Measurements from ENCODE around the gene FBLN2. TPM values are rescaled to one million over a fixed set of nuclear protein-coding genes. Genes with fewer than 3 reads are reported as not detected.

FBLN2 gene
- total and polyA plus RNA-seq, 2 of the 4 experiments (the other 2 are of a cell fraction), result 11.8 to 60.8 TPM

DNA sequence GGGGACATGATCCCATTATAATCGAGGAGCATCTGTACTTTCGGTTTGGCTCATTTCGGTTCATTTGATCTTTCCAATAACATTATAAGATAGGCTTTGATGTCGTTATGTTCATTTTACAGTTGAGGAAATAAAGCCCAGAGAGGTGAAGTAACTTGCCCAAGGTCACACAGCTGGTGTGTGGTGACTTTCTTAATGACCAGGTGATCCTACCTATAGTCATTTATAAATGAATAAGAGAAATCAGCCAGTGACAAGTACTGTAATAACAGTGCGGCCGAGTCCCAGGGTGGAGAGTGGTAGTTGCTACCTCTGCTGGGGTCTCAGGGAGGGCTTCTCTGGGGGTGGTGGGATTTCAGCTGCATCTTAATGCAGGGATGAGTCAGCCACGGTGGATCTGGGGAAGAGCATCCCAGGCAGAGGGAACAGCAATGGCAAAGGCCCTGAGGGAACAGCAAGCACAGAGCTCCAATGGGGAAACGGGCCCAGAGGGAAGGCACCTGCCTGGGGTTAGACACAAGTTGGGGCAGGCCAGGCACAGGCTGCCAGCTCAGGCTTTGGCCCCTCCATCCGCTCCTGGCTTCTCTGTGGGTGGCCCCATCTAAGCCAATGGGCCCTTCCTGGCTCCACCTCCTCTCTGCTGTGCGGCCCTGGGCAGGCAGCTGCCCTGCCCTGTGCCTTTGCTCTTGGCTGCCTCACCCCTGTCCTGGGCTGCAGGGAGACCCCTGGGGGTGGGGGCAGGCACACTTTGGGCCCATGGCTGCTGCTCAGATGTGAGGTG is 1.1 kb upstream of the FBLN2 start:
- H2BK20ac ChIP-seq (ENCODE audit: low read depth, low read length), result no peak overlapping the region
- H2AK5ac ChIP-seq (ENCODE audit: low read depth, low read length), result peak overlapping the region; percentile 51; the same call in 1 of the 2 replicates
- in situ Hi-C loops (cut with MboI; ENCODE audit: low sequenced_read_pairs), result no loop called here
- peak overlapping the region; percentile 47; the same call in 1 of the 2 replicates for H2BK120ac ChIP-seq (ENCODE audit: low read depth, low read length)
- peak overlapping the region; percentile 45; the same call in 1 of the 2 replicates for H3K23ac ChIP-seq (ENCODE audit: low read depth, low read length)
- no peak overlapping the region for H2BK15ac ChIP-seq (ENCODE audit: low read depth, low read length)
- TF ChIP-seq POLR2A (IDR thresholded peaks at IDR 0.05; ENCODE audit: low read depth, low read length), result no peak
- TF ChIP-seq NFE2L2 (IDR thresholded peaks at IDR 0.05; ENCODE audit: low read depth, low read length), result no peak
- no peak for TF ChIP-seq RCOR1 (IDR thresholded peaks at IDR 0.05; ENCODE audit: insufficient replicate concordance, low read length)
- no peak for TF ChIP-seq CHD1 (IDR thresholded peaks at IDR 0.05; ENCODE audit: low read depth, low read length)
- no peak for TF ChIP-seq FOS (IDR thresholded peaks at IDR 0.05; ENCODE audit: low read depth, low read length)
- TF ChIP-seq, protein P1, sequence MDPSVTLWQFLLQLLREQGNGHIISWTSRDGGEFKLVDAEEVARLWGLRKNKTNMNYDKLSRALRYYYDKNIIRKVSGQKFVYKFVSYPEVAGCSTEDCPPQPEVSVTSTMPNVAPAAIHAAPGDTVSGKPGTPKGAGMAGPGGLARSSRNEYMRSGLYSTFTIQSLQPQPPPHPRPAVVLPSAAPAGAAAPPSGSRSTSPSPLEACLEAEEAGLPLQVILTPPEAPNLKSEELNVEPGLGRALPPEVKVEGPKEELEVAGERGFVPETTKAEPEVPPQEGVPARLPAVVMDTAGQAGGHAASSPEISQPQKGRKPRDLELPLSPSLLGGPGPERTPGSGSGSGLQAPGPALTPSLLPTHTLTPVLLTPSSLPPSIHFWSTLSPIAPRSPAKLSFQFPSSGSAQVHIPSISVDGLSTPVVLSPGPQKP (IDR thresholded peaks at IDR 0.05; ENCODE audit: borderline replicate concordance, low read depth, low read length), result no peak
- no peak for TF ChIP-seq RFX5 (IDR thresholded peaks at IDR 0.05; ENCODE audit: low read depth, low read length)
- no peak for TF ChIP-seq MAFK (IDR thresholded peaks at IDR 0.05; ENCODE audit: low read depth, low read length)
- no peak for TF ChIP-seq MXI1 (IDR thresholded peaks at IDR 0.05; ENCODE audit: borderline replicate concordance, low read depth, low read length)
- TF ChIP-seq RAD21 (IDR thresholded peaks at IDR 0.05; ENCODE audit: low read length), result no peak
- TF ChIP-seq, protein P2, sequence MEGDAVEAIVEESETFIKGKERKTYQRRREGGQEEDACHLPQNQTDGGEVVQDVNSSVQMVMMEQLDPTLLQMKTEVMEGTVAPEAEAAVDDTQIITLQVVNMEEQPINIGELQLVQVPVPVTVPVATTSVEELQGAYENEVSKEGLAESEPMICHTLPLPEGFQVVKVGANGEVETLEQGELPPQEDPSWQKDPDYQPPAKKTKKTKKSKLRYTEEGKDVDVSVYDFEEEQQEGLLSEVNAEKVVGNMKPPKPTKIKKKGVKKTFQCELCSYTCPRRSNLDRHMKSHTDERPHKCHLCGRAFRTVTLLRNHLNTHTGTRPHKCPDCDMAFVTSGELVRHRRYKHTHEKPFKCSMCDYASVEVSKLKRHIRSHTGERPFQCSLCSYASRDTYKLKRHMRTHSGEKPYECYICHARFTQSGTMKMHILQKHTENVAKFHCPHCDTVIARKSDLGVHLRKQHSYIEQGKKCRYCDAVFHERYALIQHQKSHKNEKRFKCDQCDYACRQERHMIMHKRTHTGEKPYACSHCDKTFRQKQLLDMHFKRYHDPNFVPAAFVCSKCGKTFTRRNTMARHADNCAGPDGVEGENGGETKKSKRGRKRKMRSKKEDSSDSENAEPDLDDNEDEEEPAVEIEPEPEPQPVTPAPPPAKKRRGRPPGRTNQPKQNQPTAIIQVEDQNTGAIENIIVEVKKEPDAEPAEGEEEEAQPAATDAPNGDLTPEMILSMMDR (conservative IDR thresholded peaks at IDR 0.05; ENCODE audit: low read depth, low read length), result no peak
- TF ChIP-seq BHLHE40 (IDR thresholded peaks at IDR 0.05; ENCODE audit: low read depth, low read length), result no peak
- no peak for TF ChIP-seq MAZ (IDR thresholded peaks at IDR 0.05; ENCODE audit: borderline replicate concordance, low read depth, low read length)
- TF ChIP-seq, protein P3, sequence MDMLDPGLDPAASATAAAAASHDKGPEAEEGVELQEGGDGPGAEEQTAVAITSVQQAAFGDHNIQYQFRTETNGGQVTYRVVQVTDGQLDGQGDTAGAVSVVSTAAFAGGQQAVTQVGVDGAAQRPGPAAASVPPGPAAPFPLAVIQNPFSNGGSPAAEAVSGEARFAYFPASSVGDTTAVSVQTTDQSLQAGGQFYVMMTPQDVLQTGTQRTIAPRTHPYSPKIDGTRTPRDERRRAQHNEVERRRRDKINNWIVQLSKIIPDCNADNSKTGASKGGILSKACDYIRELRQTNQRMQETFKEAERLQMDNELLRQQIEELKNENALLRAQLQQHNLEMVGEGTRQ (IDR thresholded peaks at IDR 0.05; ENCODE audit: low read depth, low read length), result no peak
- no peak for TF ChIP-seq CEBPB (IDR thresholded peaks at IDR 0.05; ENCODE audit: low read depth, low read length)
- peak overlapping the region; percentile 64; the same call in 1 of the 2 replicates for H3K4ac ChIP-seq (ENCODE audit: low read depth, low read length)
- H4K8ac ChIP-seq (ENCODE audit: low read depth in 2 of 2, low read length in 2 of 2), result peak overlapping the region in 1 of 2 experiments; percentile 60; a peak in 1 of 4 replicates
- H3K27ac ChIP-seq (ENCODE audit: insufficient read depth, low read length), result no peak overlapping the region
- H3K79me1 ChIP-seq (ENCODE audit: low read depth in 1 of 2, low read length in 2 of 2), result no peaks in the 10 kb centered on the region
- 0 out of 2 replicates have a peak overlapping the region, but pooled peaks have one; percentile 26 for H3K14ac ChIP-seq (replicated peaks; ENCODE audit: low read depth, low read length)
- ATAC-seq (ENCODE audit: low read depth), result no peak
- 43% methylated on average over 1 of the region's 10 CpGs; no CpG with 5 or more reads in 1 of the 2 experiments for WGBS, 2 experiments (ENCODE audit: extremely low coverage in 2 of 2, insufficient read length in 1 of 2)
- no peak overlapping the region for H4K5ac ChIP-seq (ENCODE audit: low read depth, low read length)
- H3K4me3 ChIP-seq (ENCODE audit: insufficient read depth, low read depth, low read length), result no peak overlapping the region
- POLR2A ChIA-PET (ENCODE audit: unreplicated experiment), result no interaction called here
- dilution Hi-C loops (cut with HindIII; ENCODE audit: low sequenced_read_pairs, unreplicated experiment), result no loop called here
- H4K91ac ChIP-seq (ENCODE audit: insufficient read depth, low read depth, low read length), result peak overlapping the region; percentile 21; the same call in 1 of the 2 replicates
- no peaks in the 10 kb centered on the region; the same call in 1 of the 2 replicates for H3K27me3 ChIP-seq (ENCODE audit: control insufficient read depth, insufficient read depth, low read length)
- no TSS peak for BruUV-seq (replicated peaks)
- no peak for DNase-seq
- CTCF ChIA-PET, result no interaction called here
- peak overlapping the region; percentile 53 for H2AK9ac ChIP-seq (replicated peaks; ENCODE audit: low read depth, low read length, poor library complexity)
- no peak overlapping the region for H3K18ac ChIP-seq (ENCODE audit: low read depth, low read length)
- H3K9ac ChIP-seq (ENCODE audit: low read depth, low read length), result no peak overlapping the region
- H3K4me1 ChIP-seq (ENCODE audit: control insufficient read depth, insufficient read depth, low read length), result peaks cover 18% of the 10 kb centered on the region
- H4K20me1 ChIP-seq (ENCODE audit: insufficient read depth, low read length), result no peaks in the 10 kb centered on the region
- intact Hi-C loops (cut with micrococcal nuclease), result no loop called here
- H3K56ac ChIP-seq (ENCODE audit: extremely low read depth, insufficient read depth, low read length), result no peak overlapping the region
- H2AFZ ChIP-seq (replicated peaks; ENCODE audit: low read length, poor library complexity), result peak overlapping the region; percentile 82
- peaks cover 17% of the 10 kb centered on the region for H3K9me1 ChIP-seq (ENCODE audit: insufficient read depth, low read length)
- H3K4me2 ChIP-seq (ENCODE audit: low read depth, low read length), result no peak overlapping the region
- no peak overlapping the region for H2BK5ac ChIP-seq (ENCODE audit: low read depth, low read length, poor library complexity, severe bottlenecking)
- no peaks in the 10 kb centered on the region for H3K36me3 ChIP-seq (ENCODE audit: control insufficient read depth, insufficient read depth, low read length)
- no peaks in the 10 kb centered on the region for H3K9me3 ChIP-seq (ENCODE audit: control insufficient read depth, insufficient read depth, low read length)

All from IMR-90 (cell line).